Ureter (tissue), 1 donor: ENCODE measurements around the gene SRSF4. TPM values are rescaled to one million over a fixed set of nuclear protein-coding genes. Genes with fewer than 3 reads are reported as not detected.
"Not testable (repeated sequence)": the region's sequence is repeated elsewhere in the genome, so short reads cannot be mapped to it uniquely, and the experiment has no call there.

ENCODE experiments used
- DNase-seq: peaks from one replicate; pipeline ENCODE4 v3.0.0-alpha.2; 2020; ENCODE audit warnings: low spot score
- total RNA-seq: library from RNA; stranded (reverse); gene quantifications from one replicate; pipeline ENCODE4 v1.2.4, GENCODE V29; 2023
- donor health status: DM: yes; HTN: yes; CAD: no.

Gene SRSF4
- 96.0 TPM for total RNA-seq

DNA sequence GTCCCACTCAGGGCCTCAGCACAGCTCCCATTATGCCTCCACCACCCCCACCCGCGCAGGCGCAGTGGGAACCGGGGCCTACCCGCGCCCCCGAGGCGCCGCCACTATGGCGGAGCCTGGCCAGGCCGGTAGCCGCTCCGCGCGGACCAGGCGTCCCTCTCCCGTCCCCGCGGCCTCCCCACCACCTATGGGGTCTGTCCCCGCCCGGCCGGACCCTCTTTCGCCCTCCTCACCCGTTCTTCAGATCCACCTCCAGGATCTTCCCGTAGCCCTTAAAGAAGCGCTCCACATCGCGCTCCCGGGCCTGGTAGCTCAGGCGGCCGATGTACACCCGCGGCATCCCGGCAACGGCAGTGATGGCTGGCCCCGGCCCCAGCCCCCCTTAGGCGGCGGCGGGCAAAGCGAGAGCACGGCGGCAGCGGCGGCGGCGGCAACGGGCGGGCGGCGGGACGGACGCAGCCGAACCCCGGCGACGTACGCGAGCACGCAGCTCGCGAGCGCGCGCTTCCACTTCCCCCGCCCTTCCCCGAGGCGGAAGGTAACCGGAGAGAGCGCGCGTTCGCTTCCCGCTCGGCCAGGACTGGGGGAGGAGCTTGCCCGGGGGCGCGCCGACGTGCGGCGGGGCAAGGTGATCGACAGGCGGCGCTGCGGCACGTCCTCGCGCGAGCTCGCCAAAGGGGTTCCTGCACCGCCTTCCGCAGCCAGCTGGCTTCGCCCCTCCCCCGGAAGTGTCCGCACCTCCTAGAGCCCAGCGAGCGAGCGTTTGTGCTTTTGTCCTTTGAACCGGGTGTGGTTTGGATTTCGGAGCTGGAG, at the start of gene SRSF4:
TSS of gene SRSF4 (minus strand) at position 488 of the 813 bp plus-strand sequence. CDS start at position 340, 148 bp downstream.
- DNase-seq: peak; percentile 99

DNA sequence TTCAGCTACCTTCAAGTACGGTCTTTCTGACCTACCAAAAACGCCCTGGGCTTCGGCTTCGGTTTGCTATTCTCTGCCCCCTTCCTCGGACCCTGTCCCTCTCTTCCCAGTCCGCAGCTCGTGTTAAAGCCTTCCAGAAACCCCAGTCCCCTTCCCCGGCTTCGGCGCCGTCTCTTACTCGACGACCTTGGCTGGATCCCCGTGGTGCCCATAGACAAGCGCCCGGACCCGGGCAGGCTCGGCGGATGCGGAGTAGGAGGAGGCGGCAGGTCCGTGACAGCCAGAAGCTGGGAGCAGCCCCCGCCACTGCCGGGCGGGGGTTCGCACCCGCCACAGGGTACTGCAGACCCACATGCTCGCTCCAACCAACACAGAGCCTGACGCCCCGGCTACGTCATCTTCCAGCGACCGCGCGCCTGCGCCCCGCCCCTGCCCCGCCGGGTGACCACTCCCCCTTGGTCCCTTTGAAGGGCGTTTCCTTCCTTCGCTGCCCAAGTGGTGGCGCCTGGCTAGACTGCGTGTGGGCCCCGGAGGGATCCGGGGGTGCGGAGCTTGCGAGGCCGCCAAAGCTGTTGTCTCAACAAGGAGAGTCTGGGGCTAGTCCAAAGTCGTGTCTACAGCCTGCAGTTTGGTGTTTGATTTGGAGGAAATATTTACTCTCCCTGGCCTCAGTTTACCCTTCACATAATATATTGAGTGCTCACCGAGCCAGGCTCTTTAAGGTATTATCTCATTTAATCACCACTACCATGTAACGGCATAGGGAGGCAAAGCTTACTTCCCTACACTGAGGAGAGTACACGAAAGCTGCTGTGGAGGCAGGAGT, 49.1 kb upstream of the SRSF4 start, which contains the start of gene MECR:
TSS of gene MECR (minus strand) at position 382 of the 826 bp plus-strand sequence. CDS start at position 354, 28 bp downstream.
- peak; percentile 96 for DNase-seq

- DNase-seq: no peak
Measured at GRCh38 chr1:29230204-29230552, 48.5 kb upstream of the SRSF4 start.

- no peak for DNase-seq
Measured at GRCh38 chr1:29227511-29227910, 45.8 kb upstream of the SRSF4 start.

DNA sequence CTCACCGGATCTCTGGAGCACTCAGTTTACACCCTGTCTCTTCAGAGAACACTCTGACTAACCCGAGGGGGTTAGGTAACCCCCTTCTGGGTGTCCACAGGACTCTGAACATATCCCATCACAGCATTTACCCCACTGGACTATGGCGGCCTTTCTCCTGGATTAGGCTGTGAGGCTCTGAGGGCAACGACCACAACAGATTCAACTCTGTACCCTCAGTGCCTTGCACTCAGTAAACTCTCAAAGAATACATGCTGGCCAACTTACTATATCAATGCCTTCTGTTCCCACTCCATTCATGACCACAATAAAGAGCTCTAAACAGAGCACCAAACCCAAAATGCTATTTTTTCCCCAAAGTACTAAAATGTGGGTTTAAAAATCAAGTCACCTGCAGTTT, 43.7 kb upstream of the SRSF4 start:
- no peak for DNase-seq

GRCh38 chr1:29224356-29224837, 42.7 kb upstream of the SRSF4 start:
- no peak for DNase-seq

DNA sequence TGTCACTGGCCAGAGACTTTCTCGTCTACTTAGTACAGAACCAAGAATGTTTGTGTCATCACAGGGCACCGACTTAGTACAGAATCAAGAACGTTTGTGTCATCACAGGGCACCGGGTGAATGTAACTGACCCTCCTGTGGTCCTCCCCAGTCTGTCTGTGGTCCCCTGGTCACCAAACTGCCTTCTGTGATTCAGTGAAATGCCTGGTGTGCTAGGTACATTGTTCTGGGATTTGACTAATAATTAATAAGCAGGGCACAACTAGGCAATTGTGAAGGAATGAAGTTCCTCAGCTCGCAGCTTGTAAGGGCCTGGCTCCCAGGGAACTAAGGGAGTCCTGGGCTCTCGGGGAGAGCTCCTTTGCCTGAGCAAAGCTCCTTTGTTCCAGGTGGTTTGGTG, 41.8 kb upstream of the SRSF4 start:
- no peak for DNase-seq

DNA sequence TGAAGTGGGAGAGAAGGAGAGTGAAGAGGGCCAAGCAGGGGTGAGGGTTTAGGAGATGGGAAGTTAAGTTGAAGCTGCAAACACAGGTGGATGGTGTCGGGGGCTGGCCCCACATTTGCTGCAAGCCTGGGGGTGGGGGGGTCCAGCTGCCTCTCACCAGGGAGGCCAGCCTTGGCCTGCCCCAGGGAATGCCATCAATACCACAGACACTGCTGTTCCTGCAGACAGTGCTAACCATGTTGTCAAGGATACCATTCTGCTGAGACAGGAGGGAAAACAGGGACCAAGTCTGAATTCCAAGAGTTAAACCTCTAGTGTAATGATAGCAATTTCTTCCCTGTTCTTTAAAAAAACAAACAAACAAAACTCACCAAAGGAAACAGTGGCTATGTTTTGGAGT, 41.0 kb upstream of the SRSF4 start:
- DNase-seq: no peak

GRCh38 chr1:29222260-29222659, 40.6 kb upstream of the SRSF4 start:
- not testable (repeated sequence) for DNase-seq

DNA sequence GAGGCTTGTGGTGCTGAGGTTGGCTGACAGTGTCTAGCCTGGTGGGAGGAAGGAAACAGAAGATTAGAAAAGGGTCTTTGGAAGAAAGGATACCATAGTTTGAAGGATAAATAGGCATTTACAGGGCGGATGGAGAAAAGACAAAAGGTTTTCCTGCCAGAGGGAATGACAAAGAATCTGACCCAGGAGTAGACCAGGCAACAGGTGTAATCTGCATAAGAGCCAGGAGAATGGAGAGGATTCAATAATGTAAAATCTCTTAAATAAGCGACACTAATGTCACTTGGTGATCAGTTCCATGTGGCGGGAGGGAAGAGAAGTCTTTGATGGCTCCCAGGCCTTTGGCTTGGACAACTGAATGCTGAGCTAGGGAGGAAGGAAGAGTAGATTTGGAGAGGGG, 39.6 kb upstream of the SRSF4 start:
- DNase-seq: no peak

- DNase-seq: no peak
Measured at GRCh38 chr1:29218223-29218622, 36.5 kb upstream of the SRSF4 start.

GRCh38 chr1:29217633-29218032, 35.9 kb upstream of the SRSF4 start:
- DNase-seq: no peak

DNA sequence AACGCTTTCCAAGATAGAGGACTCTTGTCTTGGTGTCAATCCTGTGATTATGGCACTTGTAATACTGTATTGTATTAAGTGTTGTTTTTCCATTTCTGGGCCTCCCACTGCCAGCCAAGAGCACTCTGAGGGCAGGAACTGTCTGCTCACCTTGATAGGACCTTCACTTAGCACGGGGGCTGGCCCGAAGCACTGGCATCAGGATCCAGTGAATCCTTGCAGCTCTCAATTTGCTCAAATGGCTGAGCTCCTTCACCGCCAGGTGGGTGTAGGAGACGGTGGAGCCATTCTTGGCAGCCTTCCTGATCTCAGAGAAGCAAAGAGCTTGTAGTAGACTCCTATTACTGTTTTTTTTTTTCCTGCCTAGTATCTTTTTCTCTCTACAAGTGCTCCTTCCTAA, 31.4 kb upstream of the SRSF4 start:
- no peak for DNase-seq

DNA sequence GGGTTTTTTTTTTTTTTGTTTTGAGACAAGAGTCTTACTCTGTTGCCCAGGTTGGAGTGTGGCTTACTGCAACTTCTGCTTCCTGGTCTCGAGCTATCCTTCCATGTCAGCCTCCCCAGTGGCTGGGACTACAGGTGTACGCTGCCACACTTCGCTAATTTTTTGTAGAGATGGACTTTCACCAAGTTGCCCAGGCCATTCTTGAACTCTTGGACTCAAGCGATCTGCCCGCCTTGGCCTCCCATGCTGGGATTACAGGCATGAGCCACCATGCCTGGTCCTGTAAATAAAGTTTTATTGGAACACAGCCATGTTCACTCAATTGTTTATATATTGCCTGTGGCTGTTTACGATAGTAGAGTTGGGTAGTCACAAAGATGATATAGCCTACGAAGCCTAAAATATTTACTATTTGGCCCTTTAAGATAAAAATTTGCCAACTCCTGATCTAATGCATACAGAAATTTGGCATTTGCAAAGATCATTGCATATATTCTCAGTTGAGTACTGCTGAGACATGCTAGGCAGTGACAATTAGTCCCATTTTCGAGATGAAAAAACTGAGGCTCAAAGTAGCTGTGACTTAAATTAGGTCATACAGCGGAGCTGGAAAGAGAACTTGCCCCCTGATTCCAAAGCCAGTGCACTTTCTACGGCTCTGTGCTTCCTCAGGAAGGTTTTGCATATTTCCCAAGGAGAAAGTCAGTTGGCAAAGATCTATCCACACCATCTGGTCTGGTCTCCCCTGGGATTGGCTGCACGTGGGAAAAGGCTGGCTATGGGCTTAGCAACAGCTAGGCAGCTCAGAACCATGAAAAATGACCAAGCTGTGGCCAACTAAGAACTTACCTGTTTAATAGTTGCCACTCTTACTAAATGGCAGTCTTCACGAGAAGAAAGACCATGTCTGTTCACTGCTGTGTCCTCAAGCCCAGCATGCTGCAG, 29.7 kb upstream of the SRSF4 start:
- no peak for DNase-seq

DNA sequence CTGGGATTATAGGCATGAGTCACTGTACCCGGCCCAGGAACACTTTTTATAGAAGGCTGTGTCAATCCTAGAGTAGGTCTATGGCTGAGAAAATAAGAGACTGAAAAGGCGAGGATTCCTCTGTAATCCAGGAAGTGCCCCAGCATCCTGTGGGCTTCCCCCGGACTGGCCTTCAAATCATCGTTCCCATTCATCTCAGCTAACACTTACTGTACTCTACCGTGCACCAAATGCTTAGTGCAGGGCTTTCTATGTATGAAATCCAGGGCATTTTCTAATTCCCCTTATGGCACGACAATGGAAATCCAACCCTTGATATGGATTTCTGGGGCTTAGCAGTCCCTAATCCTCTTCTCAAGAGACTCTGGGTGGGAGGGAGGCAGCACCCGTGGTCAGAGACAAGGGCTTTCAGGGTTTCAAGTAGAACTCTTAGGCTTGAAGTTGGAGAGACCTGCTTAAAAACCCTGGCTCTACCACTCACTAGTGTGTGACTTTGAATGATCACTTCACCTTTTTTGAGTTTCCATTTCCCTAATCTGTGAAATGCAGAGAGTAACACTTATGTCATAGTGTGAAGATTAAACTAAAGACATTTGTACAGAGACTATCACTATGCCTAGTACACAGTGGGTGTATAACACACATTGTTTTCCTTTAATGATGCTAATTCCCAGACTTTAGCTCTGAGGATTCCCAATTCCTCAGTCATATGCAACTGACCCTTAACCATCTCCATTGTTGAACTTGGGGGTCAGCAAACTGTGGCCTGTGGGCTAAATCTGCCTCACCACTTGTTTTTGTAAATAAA, 28.8 kb upstream of the SRSF4 start:
- no peak for DNase-seq

GRCh38 chr1:29209173-29209572, 27.5 kb upstream of the SRSF4 start:
- no peak for DNase-seq

DNA sequence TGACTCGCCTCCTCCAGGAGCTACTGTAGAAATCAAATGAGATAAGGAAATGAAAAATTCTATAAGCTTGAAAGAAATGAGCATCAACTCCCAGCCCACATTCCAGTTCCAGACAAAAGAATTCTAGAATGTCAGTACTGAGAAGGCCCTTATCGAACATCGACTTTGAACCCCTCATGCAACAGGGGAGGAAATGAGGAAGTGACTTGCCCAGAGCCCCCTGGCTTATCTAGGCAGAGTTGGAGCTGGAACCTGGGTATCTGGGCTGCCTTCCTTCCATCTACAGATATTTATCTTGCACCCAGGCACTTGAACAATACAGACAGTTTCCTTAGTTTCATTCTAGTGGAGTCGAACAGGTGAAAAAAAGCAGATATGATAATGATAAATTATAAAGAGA, 26.7 kb upstream of the SRSF4 start:
- no peak for DNase-seq

DNA sequence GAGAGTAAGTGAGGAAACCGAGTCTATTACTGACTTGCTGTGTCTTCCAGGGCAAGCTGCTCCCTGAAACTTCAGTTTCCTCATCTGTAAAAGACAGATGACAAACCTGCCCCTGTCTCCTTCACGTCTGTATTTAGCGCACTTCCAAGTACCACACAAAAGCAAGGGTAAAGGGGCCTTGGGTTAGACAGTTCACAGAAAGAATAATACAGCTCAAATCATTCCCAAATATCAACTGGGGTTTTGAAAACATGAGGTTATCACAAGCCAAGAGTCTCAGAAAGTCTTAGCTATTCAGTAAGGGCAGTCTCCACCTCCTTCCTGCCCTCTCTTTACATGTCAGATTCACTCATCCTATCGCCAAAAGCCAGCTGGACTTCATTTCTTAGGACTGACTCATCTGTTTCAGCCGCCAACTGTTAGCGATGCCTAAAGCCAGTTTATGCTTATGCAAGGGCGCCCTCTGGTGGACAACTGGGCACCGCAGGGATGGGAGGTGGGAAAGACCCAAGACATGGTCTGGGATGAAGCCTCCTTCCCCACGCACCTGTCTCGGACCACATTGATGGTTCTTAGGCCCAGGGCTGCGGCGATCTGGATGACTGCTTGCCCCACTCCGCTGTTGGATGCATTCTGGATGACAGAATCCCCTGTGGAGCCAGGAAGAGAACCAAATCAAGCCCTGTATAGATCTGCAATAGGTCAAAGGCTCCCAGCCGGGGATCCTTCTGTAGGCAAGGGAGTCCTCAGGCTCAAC, 21.1 kb upstream of the SRSF4 start:
- peak; percentile 97 for DNase-seq

- no peak for DNase-seq
Measured at GRCh38 chr1:29202053-29202452, 20.4 kb upstream of the SRSF4 start.

- no peak for DNase-seq
Measured at GRCh38 chr1:29201595-29202051, 19.9 kb upstream of the SRSF4 start.
